Measurements from ENCODE around the gene CTNND2. TPM values are rescaled to one million over a fixed set of nuclear protein-coding genes. Genes with fewer than 3 reads are reported as not detected.

CTNND2 gene
- total and polyA plus RNA-seq, 10 donors, result 0.93 to 51.0 (median 21.5) TPM

DNA sequence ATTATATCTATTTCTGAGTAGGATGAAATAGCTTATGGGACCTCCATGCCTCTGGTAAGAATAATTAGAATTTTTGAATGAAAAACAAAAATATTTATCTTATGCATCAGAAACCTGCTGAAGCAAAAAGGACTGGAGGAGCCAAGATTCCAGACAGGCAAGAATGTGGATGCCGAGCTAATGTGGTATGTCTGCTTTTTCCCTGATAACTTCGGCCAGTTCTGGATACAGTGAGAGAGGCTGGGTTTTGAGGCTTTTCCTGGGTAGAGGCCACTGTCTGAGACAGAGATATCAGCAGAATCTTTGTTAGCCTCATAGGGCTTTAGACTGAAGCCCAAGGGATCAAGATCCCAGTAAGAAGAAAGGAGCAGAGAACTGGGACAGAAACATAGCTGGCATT is 5.2 kb upstream of the CTNND2 start:
- intact Hi-C loops (cut with DNase I; ENCODE audit: low total_unique reads), result no loop called here
- Histone ChIP-seq H3K27ac (no peak overlapping the region), H3K9me3 (no peaks in the 10 kb centered on the region), H3K27me3 (replicated peaks in 1 of 7) (peaks cover 0 to 18% (median 8%) of the 10 kb centered on the region in 7 donors), H3K4me1 (peaks cover 0 to 8% (median 3%) of the 10 kb centered on the region in 6 donors), H3K36me3 (no peaks in the 10 kb centered on the region), H3K4me3 (no peak overlapping the region)
- 73 to 92% (median 82%) methylated on average over 2 of the region's 2 CpGs for WGBS, 5 donors
- TF ChIP-seq, protein P1, sequence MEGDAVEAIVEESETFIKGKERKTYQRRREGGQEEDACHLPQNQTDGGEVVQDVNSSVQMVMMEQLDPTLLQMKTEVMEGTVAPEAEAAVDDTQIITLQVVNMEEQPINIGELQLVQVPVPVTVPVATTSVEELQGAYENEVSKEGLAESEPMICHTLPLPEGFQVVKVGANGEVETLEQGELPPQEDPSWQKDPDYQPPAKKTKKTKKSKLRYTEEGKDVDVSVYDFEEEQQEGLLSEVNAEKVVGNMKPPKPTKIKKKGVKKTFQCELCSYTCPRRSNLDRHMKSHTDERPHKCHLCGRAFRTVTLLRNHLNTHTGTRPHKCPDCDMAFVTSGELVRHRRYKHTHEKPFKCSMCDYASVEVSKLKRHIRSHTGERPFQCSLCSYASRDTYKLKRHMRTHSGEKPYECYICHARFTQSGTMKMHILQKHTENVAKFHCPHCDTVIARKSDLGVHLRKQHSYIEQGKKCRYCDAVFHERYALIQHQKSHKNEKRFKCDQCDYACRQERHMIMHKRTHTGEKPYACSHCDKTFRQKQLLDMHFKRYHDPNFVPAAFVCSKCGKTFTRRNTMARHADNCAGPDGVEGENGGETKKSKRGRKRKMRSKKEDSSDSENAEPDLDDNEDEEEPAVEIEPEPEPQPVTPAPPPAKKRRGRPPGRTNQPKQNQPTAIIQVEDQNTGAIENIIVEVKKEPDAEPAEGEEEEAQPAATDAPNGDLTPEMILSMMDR (IDR thresholded peaks at IDR 0.05 in 8 of 11, conservative IDR thresholded peaks at IDR 0.05 in 3 of 11), result no peak
- TF ChIP-seq POLR2AphosphoS5 (IDR thresholded peaks at IDR 0.05) (no peak), POLR2A (IDR thresholded peaks at IDR 0.05) (no peak)
- DNase-seq, result no peak

DNA sequence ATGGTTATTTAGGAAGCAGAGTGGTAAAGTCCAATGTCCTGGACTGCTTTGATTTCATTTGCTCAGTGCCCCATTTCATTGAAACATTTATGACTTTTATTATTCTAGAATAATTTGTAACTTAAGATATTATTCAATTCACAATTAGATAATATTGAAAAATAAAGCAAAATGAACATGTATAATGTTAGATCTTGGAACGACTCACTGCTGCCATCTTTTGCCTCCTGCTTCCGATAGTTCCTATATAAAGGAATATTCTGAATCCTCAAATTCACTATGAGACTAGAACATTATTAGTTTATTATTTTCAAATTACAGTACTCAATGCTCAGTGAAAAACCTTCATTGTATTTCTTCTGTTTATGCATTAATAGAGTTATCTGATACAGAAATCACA is 2.3 kb upstream of the CTNND2 start:
- Histone ChIP-seq H3K27ac (no peak overlapping the region), H3K9me3 (peaks cover 0 to 6% (median 0%) of the 10 kb centered on the region in 8 donors), H3K4me3 (no peak overlapping the region), H3K36me3 (no peaks in the 10 kb centered on the region), H3K27me3 (replicated peaks in 1 of 7) (peaks cover 0 to 46% (median 25%) of the 10 kb centered on the region in 7 donors), H3K4me1 (peaks cover 0 to 19% (median 4%) of the 10 kb centered on the region in 6 donors)
- TF ChIP-seq POLR2AphosphoS5 (IDR thresholded peaks at IDR 0.05), result no peak
- TF ChIP-seq POLR2A (IDR thresholded peaks at IDR 0.05), result no peak
- TF ChIP-seq, protein P1 (IDR thresholded peaks at IDR 0.05 in 8 of 11, conservative IDR thresholded peaks at IDR 0.05 in 3 of 11), result no peak
- 69 to 83% (median 78%) methylated on average over 2 of the region's 2 CpGs for WGBS, 5 donors
- no peak for DNase-seq
- intact Hi-C loops (cut with DNase I; ENCODE audit: low total_unique reads), result no loop called here

DNA sequence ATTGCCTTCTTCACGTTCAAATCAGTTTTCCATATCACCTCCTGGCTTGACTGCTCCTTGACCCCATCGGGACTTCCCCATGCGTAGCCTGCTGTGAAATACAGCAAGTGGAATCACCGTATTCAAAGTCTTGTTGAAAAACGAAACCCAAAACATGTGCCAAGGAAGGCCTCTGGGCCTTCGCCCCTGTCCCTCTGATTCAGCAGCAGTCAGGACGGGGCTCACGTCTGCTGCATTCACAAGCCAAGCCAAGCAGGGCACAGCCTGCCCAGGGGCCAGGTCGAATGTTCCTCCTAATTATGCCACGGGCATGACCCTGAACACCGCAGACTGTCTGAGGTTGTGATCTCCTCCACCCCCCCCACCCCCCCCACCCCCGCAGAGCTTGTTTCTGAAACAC is 960 bp upstream of the CTNND2 start:
- Histone ChIP-seq H3K27ac (no peak overlapping the region), H3K4me3 (no peak overlapping the region), H3K4me1 (peaks cover 0 to 19% (median 4%) of the 10 kb centered on the region in 6 donors), H3K27me3 (replicated peaks in 1 of 7) (peaks cover 0 to 51% (median 25%) of the 10 kb centered on the region in 7 donors), H3K9me3 (peaks cover 0 to 6% (median 0%) of the 10 kb centered on the region in 8 donors), H3K36me3 (no peaks in the 10 kb centered on the region)
- intact Hi-C loops (cut with DNase I; ENCODE audit: low total_unique reads), result no loop called here
- DNase-seq, result no peak
- WGBS, 5 donors, result 15 to 33% (median 23%) methylated on average over 12 of the region's 12 CpGs
- TF ChIP-seq, protein P1 (IDR thresholded peaks at IDR 0.05 in 8 of 11, conservative IDR thresholded peaks at IDR 0.05 in 3 of 11), result no peak
- TF ChIP-seq POLR2A (IDR thresholded peaks at IDR 0.05) (no peak), POLR2AphosphoS5 (IDR thresholded peaks at IDR 0.05) (no peak)

DNA sequence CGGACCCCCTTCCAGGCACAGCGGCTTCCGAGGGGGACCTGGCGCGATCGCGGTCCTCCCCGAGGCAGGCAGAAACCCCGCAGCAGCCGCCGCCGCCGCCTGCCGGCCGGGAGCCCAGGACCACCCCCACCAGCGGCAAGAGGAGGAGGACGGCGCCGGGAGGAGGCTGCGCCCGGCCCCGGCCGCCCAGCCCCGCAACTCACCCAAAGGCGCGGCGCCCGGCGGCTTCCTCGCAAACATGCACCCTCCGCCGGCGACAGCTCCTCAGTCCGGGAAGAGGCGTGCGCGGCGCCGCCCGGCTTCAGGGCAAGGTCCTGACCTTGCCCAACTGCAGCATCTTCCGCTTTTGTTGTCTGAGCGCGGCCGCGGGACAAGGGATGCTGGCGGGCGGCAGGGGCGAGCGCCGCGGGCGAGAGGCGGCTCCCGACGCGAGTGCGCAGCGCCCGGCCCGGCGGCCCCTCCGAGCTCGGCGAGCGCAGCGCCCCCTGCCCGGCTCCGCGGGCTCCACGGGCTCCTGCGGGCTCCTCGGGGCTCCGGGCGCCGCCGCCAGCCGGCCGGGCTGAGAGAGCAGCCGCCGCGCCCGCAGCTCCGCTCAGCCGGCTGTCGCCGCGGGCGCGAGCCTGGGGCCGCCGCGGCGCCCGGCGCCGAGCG is 507 bp downstream of the CTNND2 start:
- H3K36me3 ChIP-seq, result no peaks in the 10 kb centered on the region
- H3K27ac ChIP-seq, result peak overlapping the region in 7 of 8 donors; percentile 63 to 87 (median 83)
- H3K4me3 ChIP-seq, result peak overlapping the region; percentile 13 to 69 (median 41)
- H3K27me3 ChIP-seq (replicated peaks in 1 of 7), result peaks cover 0 to 51% (median 25%) of the 10 kb centered on the region in 7 donors
- DNase-seq, result peak; percentile 82
- intact Hi-C loops (cut with DNase I; ENCODE audit: low total_unique reads), result no loop called here
- peaks cover 0 to 6% (median 0%) of the 10 kb centered on the region in 8 donors for H3K9me3 ChIP-seq
- TF ChIP-seq POLR2AphosphoS5 (IDR thresholded peaks at IDR 0.05), result peak; percentile 55 to 79 (median 76)
- TF ChIP-seq, protein P1 (IDR thresholded peaks at IDR 0.05 in 8 of 11, conservative IDR thresholded peaks at IDR 0.05 in 3 of 11), result peak in 2 of 11 experiments; percentile 17 to 20
- no peak for TF ChIP-seq POLR2A (IDR thresholded peaks at IDR 0.05)
- peaks cover 0 to 19% (median 4%) of the 10 kb centered on the region in 6 donors for H3K4me1 ChIP-seq
- 1 to 3% (median 2%) methylated on average over 52 to 97 of the region's 97 CpGs; no CpG with 5 or more reads in 1 of the 5 donors for WGBS, 5 donors
